Ishikawa (cell line): Measurements from ENCODE around the gene DIPK1B.

Source experiments
- CEBPB ChIP-seq: IDR thresholded peaks from 2 replicates; pipeline ENCODE4 v1.6.1; 2012
- CREB1 ChIP-seq: IDR thresholded peaks from 2 replicates; pipeline ENCODE4 v1.6.1; 2012; ENCODE audit warnings: low read depth
- EGR1 ChIP-seq: IDR thresholded peaks from 2 replicates; pipeline ENCODE4 v1.6.1; 2012
- EP300 ChIP-seq: IDR thresholded peaks from 2 replicates; pipeline ENCODE4 v1.6.1; 2012; ENCODE audit warnings: borderline replicate concordance
- FOXM1 ChIP-seq: IDR thresholded peaks from 2 replicates; pipeline ENCODE4 v1.6.1; 2012; ENCODE audit warnings: low read depth, borderline replicate concordance
- MAX ChIP-seq: IDR thresholded peaks from 2 replicates; pipeline ENCODE4 v1.6.1; 2012
- NFIC ChIP-seq: IDR thresholded peaks from 2 replicates; pipeline ENCODE4 v1.6.1; 2012
- RAD21 ChIP-seq: IDR thresholded peaks from 2 replicates; pipeline ENCODE4 v1.6.1; 2012; ENCODE audit warnings: low read depth
- REST ChIP-seq: IDR thresholded peaks from 2 replicates; pipeline ENCODE4 v1.6.1; 2012; ENCODE audit warnings: low read depth, mild to moderate bottlenecking
- TAF1 ChIP-seq: IDR thresholded peaks from 2 replicates; pipeline ENCODE4 v1.6.1; 2012; ENCODE audit warnings: low read depth, mild to moderate bottlenecking
- TCF12 ChIP-seq: IDR thresholded peaks from 2 replicates; pipeline ENCODE4 v1.6.1; 2012; ENCODE audit warnings: low read depth
- TEAD4 ChIP-seq: IDR thresholded peaks from 2 replicates; pipeline ENCODE4 v1.6.1; 2012
- USF1 ChIP-seq: IDR thresholded peaks from 2 replicates; pipeline ENCODE4 v1.6.1; 2012
- YY1 ChIP-seq: IDR thresholded peaks from 2 replicates; pipeline ENCODE4 v1.6.1; 2012; ENCODE audit warnings: low read depth
- ZBTB7A ChIP-seq: IDR thresholded peaks from 2 replicates; pipeline ENCODE4 v1.6.1; 2012; ENCODE audit warnings: low read depth

The DIPK1B gene

GRCh38 chr9:136697146-136697820 lies 15.1 kb upstream of the DIPK1B start:
- TF ChIP-seq NFIC (no peak), MAX (no peak), EGR1 (no peak), CREB1 (no peak), TCF12 (no peak), TEAD4 (no peak), ZBTB7A (no peak), EP300 (no peak), FOXM1 (no peak), USF1 (no peak), REST (no peak), YY1 (no peak), CEBPB (no peak), RAD21 (no peak)

GRCh38 chr9:136697821-136698526 lies 14.4 kb upstream of the DIPK1B start:
- TF ChIP-seq FOXM1 (no peak), MAX (no peak), REST (no peak), TCF12 (no peak), CEBPB (no peak), RAD21 (no peak), EGR1 (no peak), TAF1 (no peak), TEAD4 (no peak), USF1 (no peak), ZBTB7A (no peak), CREB1 (no peak), NFIC (no peak), EP300 (no peak)

- TF ChIP-seq MAX (no peak), CREB1 (no peak), NFIC (no peak), FOXM1 (no peak), YY1 (no peak), ZBTB7A (no peak), EGR1 (no peak), TEAD4 (no peak), RAD21 (no peak), REST (no peak), TAF1 (no peak), USF1 (no peak), TCF12 (no peak), CEBPB (no peak), EP300 (no peak)
Measured at GRCh38 chr9:136698635-136699246, 13.6 kb upstream of the DIPK1B start.
